ENCODE data around the gene CRADD.
"Not testable (repeated sequence)": the region's sequence is repeated elsewhere in the genome, so short reads cannot be mapped to it uniquely, and the experiment has no call there.

Gene CRADD

GRCh38 chr12:93788853-93789252 is 111.7 kb downstream of the CRADD start:
- DNase-seq: no peak

- no peak for DNase-seq
Measured at GRCh38 chr12:93789767-93790166, 112.6 kb downstream of the CRADD start.

- DNase-seq: no peak
Measured at GRCh38 chr12:93790472-93791152, 113.4 kb downstream of the CRADD start.

GRCh38 chr12:93793007-93793406 is 115.8 kb downstream of the CRADD start:
- DNase-seq: no peak

- DNase-seq: no peak
Measured at GRCh38 chr12:93793983-93794382, 116.8 kb downstream of the CRADD start.

- DNase-seq: no peak
Measured at GRCh38 chr12:93794738-93795137, 117.6 kb downstream of the CRADD start.

GRCh38 chr12:93795352-93795751 is 118.2 kb downstream of the CRADD start:
- DNase-seq: no peak

GRCh38 chr12:93796729-93797128 is 119.6 kb downstream of the CRADD start:
- DNase-seq: no peak

- no peak for DNase-seq
Measured at GRCh38 chr12:93798279-93799151, 121.3 kb downstream of the CRADD start.

- DNase-seq: not testable (repeated sequence)
Measured at GRCh38 chr12:93801666-93802065, 124.5 kb downstream of the CRADD start.

- no peak for DNase-seq
Measured at GRCh38 chr12:93802293-93802692, 125.1 kb downstream of the CRADD start.

GRCh38 chr12:93802698-93803423 is 125.7 kb downstream of the CRADD start:
- no peak for DNase-seq

GRCh38 chr12:93803424-93803807 is 126.2 kb downstream of the CRADD start:
- DNase-seq: no peak

GRCh38 chr12:93804392-93805179 is 127.4 kb downstream of the CRADD start:
- no peak for DNase-seq

- DNase-seq: no peak
Measured at GRCh38 chr12:93805736-93806141, 128.6 kb downstream of the CRADD start.

- no peak for DNase-seq
Measured at GRCh38 chr12:93807354-93807753, 130.2 kb downstream of the CRADD start.

- no peak for DNase-seq
Measured at GRCh38 chr12:93808169-93808899, 131.2 kb downstream of the CRADD start.

GRCh38 chr12:93812626-93813025 is 135.5 kb downstream of the CRADD start:
- DNase-seq: no peak

- no peak for DNase-seq
Measured at GRCh38 chr12:93813186-93813585, 136.0 kb downstream of the CRADD start.

- no peak for DNase-seq
Measured at GRCh38 chr12:93813972-93814821, 137.0 kb downstream of the CRADD start.

- DNase-seq: no peak
Measured at GRCh38 chr12:93818488-93819049, 141.4 kb downstream of the CRADD start.
